ENCODE data around the gene TMEM63A. TPM values are rescaled to one million over a fixed set of nuclear protein-coding genes. Genes with fewer than 3 reads are reported as not detected.

TMEM63A gene
- polyA plus RNA-seq, 1 of the 3 experiments (the other 2 are of a cell fraction) = 13.5 TPM

DNA sequence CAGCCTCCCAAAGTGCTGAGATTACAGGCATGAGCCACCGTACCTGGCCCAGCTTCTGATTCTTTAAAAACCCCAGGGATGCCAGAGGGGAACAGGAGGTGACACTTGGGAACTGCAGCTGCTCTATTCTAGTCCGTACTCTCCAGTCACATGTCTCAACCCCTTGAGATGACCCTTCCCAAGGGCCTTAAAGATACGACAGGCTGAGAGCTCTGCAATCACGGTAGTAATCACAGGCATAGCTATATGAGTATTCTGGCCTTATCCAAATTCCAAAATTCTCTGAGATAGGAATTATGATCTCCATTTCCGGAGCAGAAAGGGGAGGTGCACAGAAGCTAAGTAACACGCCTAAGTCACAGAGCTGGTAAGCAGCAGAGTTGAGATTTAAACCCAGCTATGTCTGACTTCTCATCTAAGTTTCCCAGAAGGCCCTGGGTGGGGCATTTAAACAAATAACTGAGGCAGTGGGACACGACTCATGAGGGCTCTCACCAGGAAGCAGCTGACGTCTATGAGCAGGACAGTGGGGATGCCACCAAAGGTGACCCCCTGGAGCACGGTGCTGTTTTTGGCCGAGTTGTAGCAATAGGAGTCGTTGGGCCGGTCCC lies 5.2 kb downstream of the TMEM63A start:
- Histone ChIP-seq H3K4me3 (ENCODE audit: low read depth in 2 of 2, low read length in 1 of 2) (no peak overlapping the region), H4K20me1 (ENCODE audit: insufficient read depth) (no peaks in the 10 kb centered on the region)
- CTCF ChIA-PET = interaction anchor here (0.7 to 3.0 kb wide), 14 partner anchors 10 to 1016 kb away, joined by 3 to 14 read pairs (median 4); partner anchors contain the start of genes LEFTY1 and LEFTY2

DNA sequence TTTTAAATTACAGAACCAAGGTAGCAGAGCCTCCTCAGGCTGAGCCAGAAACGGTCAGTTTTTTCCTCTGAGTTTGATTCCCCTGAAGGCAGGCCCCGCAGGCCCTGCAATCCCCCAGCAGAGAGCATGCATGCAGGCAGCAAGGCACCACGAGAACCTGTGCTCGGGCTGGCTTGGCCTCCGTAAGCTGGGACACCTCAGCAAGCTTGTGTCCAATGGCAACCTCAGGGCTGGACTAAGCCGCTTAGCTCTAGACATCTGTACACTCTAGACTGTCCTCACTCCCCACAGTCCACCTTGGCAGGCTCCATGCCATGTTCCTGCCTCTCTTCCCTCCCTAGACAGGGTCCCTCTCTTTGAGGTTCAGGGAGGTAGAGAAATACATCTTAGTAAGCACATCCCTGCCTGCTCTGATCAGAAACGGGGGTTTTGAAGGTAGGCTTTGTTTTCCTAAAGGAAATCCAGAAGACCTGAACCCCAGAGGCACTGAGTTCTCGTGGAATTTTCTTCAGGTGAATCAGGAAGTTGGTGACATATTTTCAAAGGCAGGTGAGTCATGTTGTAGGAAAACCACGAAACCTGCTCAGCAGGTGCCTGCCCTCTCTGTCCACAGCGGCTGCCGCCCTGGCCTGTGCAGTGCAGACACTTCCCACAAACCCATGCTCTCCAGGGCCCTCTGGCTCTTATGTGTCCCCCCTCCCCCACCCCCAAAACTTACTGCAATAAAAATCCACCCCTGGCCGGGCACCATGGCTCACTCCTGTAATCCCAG lies 7.0 kb downstream of the TMEM63A start:
- no peaks in the 10 kb centered on the region for H3K9me3 ChIP-seq
- TF ChIP-seq JUND (IDR thresholded peaks at IDR 0.05) (no peak), RXRA (IDR thresholded peaks at IDR 0.05; ENCODE audit: borderline replicate concordance, low read depth) (no peak), YY1 (IDR thresholded peaks at IDR 0.05; ENCODE audit: low read depth) (no peak), SMC3 (IDR thresholded peaks at IDR 0.05; ENCODE audit: low read depth, low read length) (no peak), FOSL2 (IDR thresholded peaks at IDR 0.05; ENCODE audit: borderline replicate concordance, low read depth) (no peak), EZH2phosphoT487 (IDR thresholded peaks at IDR 0.05; ENCODE audit: borderline replicate concordance, low read depth) (no peak), RCOR1 (IDR thresholded peaks at IDR 0.05; ENCODE audit: low read length) (no peak), CHD2 (IDR thresholded peaks at IDR 0.05; ENCODE audit: low read length, partially characterized antibody) (no peak), TCF12 (IDR thresholded peaks at IDR 0.05) (no peak)
- TF ChIP-seq, protein P1, sequence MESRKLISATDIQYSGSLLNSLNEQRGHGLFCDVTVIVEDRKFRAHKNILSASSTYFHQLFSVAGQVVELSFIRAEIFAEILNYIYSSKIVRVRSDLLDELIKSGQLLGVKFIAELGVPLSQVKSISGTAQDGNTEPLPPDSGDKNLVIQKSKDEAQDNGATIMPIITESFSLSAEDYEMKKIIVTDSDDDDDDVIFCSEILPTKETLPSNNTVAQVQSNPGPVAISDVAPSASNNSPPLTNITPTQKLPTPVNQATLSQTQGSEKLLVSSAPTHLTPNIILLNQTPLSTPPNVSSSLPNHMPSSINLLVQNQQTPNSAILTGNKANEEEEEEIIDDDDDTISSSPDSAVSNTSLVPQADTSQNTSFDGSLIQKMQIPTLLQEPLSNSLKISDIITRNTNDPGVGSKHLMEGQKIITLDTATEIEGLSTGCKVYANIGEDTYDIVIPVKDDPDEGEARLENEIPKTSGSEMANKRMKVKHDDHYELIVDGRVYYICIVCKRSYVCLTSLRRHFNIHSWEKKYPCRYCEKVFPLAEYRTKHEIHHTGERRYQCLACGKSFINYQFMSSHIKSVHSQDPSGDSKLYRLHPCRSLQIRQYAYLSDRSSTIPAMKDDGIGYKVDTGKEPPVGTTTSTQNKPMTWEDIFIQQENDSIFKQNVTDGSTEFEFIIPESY (IDR thresholded peaks at IDR 0.05; ENCODE audit: borderline replicate concordance, low read depth) = no peak
- POLR2A ChIA-PET = no interaction called here
- H3K4me2 ChIP-seq = no peak overlapping the region
- WGBS (ENCODE audit: low lambda C conversion rate) = 87% methylated on average over 6 of the region's 12 CpGs
- no peak overlapping the region for H3K9ac ChIP-seq
- H3K36me3 ChIP-seq (replicated peaks in 1 of 2; ENCODE audit: control insufficient read depth in 1 of 2, insufficient read depth in 2 of 2, low read length in 1 of 2) = peaks cover 12 to 14% of the 10 kb centered on the region in 2 experiments
- H3K9me2 ChIP-seq = no peaks in the 10 kb centered on the region
- no peaks in the 10 kb centered on the region for H3K27me3 ChIP-seq (ENCODE audit: insufficient read depth)
- H3K79me2 ChIP-seq (ENCODE audit: insufficient read depth) = no peaks in the 10 kb centered on the region
- CTCF ChIA-PET = no interaction called here
- H3F3A ChIP-seq (replicated peaks; ENCODE audit: insufficient read depth) = peaks cover 4% of the 10 kb centered on the region
- H2AFZ ChIP-seq (ENCODE audit: low read depth) = no peak overlapping the region
- H3K4me3 ChIP-seq (ENCODE audit: low read depth in 2 of 2, low read length in 1 of 2) = no peak overlapping the region
- no peak overlapping the region for H3K27ac ChIP-seq (ENCODE audit: low read depth in 2 of 2, low read length in 1 of 2)
- peaks cover 0 to 19% of the 10 kb centered on the region in 2 experiments; a peak in 1 of 4 replicates for H3K4me1 ChIP-seq (ENCODE audit: control insufficient read depth in 1 of 2, insufficient read depth in 2 of 2, low read depth in 1 of 2, low read length in 1 of 2)
- no peak for DNase-seq
- no peaks in the 10 kb centered on the region for H4K20me1 ChIP-seq (ENCODE audit: insufficient read depth)

More for the DNA sequence above, 5.2 kb downstream of the TMEM63A start:
- DNase-seq = no peak
- POLR2A ChIA-PET = no interaction called here
- Histone ChIP-seq H2AFZ (ENCODE audit: low read depth) (no peak overlapping the region), H3K27me3 (ENCODE audit: insufficient read depth) (no peaks in the 10 kb centered on the region), H3K4me1 (ENCODE audit: control insufficient read depth in 1 of 2, insufficient read depth in 2 of 2, low read depth in 1 of 2, low read length in 1 of 2) (peaks cover 0 to 34% of the 10 kb centered on the region in 2 experiments; a peak in 1 of 4 replicates), H3K9me3 (no peaks in the 10 kb centered on the region), H3K36me3 (replicated peaks in 1 of 2; ENCODE audit: control insufficient read depth in 1 of 2, insufficient read depth in 2 of 2, low read length in 1 of 2) (peaks cover under 1 to 6% of the 10 kb centered on the region in 2 experiments), H3K9ac (no peak overlapping the region), H3F3A (replicated peaks; ENCODE audit: insufficient read depth) (peaks cover 4% of the 10 kb centered on the region), H3K79me2 (ENCODE audit: insufficient read depth) (peaks cover 7% of the 10 kb centered on the region; the same call in 1 of the 2 replicates), H3K9me2 (no peaks in the 10 kb centered on the region), H3K27ac (ENCODE audit: low read depth in 2 of 2, low read length in 1 of 2) (peak overlapping the region in 1 of 2 experiments; percentile 11; a peak in 1 of 4 replicates), H3K4me2 (no peak overlapping the region)
- no peak for TF ChIP-seq RCOR1 (IDR thresholded peaks at IDR 0.05; ENCODE audit: low read length)
- no peak for TF ChIP-seq NFIC (IDR thresholded peaks at IDR 0.05; ENCODE audit: borderline replicate concordance)
- TF ChIP-seq, protein P2, sequence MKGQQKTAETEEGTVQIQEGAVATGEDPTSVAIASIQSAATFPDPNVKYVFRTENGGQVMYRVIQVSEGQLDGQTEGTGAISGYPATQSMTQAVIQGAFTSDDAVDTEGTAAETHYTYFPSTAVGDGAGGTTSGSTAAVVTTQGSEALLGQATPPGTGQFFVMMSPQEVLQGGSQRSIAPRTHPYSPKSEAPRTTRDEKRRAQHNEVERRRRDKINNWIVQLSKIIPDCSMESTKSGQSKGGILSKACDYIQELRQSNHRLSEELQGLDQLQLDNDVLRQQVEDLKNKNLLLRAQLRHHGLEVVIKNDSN (IDR thresholded peaks at IDR 0.05; ENCODE audit: borderline replicate concordance, low read depth) = no peak
- TF ChIP-seq, protein P1 (IDR thresholded peaks at IDR 0.05; ENCODE audit: borderline replicate concordance, low read depth) = no peak
- TF ChIP-seq TCF12 (IDR thresholded peaks at IDR 0.05) = no peak
- no peak for TF ChIP-seq GABPA (IDR thresholded peaks at IDR 0.05; ENCODE audit: low read depth)
- TF ChIP-seq, protein P3, sequence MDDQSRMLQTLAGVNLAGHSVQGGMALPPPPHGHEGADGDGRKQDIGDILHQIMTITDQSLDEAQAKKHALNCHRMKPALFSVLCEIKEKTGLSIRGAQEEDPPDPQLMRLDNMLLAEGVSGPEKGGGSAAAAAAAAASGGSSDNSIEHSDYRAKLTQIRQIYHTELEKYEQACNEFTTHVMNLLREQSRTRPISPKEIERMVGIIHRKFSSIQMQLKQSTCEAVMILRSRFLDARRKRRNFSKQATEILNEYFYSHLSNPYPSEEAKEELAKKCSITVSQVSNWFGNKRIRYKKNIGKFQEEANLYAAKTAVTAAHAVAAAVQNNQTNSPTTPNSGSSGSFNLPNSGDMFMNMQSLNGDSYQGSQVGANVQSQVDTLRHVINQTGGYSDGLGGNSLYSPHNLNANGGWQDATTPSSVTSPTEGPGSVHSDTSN (IDR thresholded peaks at IDR 0.05) = no peak
- TF ChIP-seq SIN3A (IDR thresholded peaks at IDR 0.05; ENCODE audit: borderline replicate concordance, low read depth, low read length) = no peak
- no peak for TF ChIP-seq FOSL2 (IDR thresholded peaks at IDR 0.05; ENCODE audit: borderline replicate concordance, low read depth)
- no peak for TF ChIP-seq RXRA (IDR thresholded peaks at IDR 0.05; ENCODE audit: borderline replicate concordance, low read depth)
- TF ChIP-seq CHD2 (IDR thresholded peaks at IDR 0.05; ENCODE audit: low read length, partially characterized antibody) = no peak
- no peak for TF ChIP-seq FOXM1 (IDR thresholded peaks at IDR 0.05; ENCODE audit: low read depth)
- 95% methylated on average over 12 of the region's 12 CpGs for WGBS (ENCODE audit: low lambda C conversion rate)

Measured in SK-N-SH (cell line).